GM23338 (cell line): ENCODE data around the gene CCDC68. TPM values are rescaled to one million over a fixed set of nuclear protein-coding genes. Genes with fewer than 3 reads are reported as not detected.

Source experiments
- ATAC-seq: fragments of 200-7000 bp; cut with Tn5 transposase; 3 replicates; pipeline ENCODE4 v1.9.1; 2020
- DNase-seq: peaks from one replicate; pipeline ENCODE4 v3.0.0-alpha.2; 2015; ENCODE audit warnings: low spot score
- H2AFZ ChIP-seq: fragments of 200-600 bp; sonication (generic); 2 replicates; pipeline ENCODE4 v1.8.0; 2016; ENCODE audit warnings: antibody characterized with exemption, mild to moderate bottlenecking, moderate library complexity
- H3F3A ChIP-seq: fragments of 200-600 bp; sonication (generic); replicated peaks from 2 replicates; pipeline ENCODE4 v1.8.0; 2017; ENCODE audit warnings: antibody characterized with exemption, mixed run types, low read depth
- H3K27ac ChIP-seq: fragments of 200-600 bp; sonication (generic); 2 replicates; pipeline ENCODE4 v1.6.1; 2016; ENCODE audit warnings: low read depth
- H3K27me3 ChIP-seq: fragments of 200-600 bp; sonication (generic); 2 replicates; pipeline ENCODE4 v1.8.0; 2016; ENCODE audit warnings: mild to moderate bottlenecking, mixed run types, moderate library complexity; ENCODE audit not compliant: insufficient read depth
- H3K36me3 ChIP-seq: fragments of 200-600 bp; sonication (generic); 2 replicates; pipeline ENCODE4 v1.8.0; 2016; ENCODE audit warnings: mild to moderate bottlenecking; ENCODE audit not compliant: insufficient read depth
- H3K4me1 ChIP-seq: fragments of 200-600 bp; sonication (generic); 2 replicates; pipeline ENCODE4 v1.8.0; 2016; ENCODE audit warnings: mild to moderate bottlenecking, moderate library complexity; ENCODE audit not compliant: insufficient read depth
- H3K4me2 ChIP-seq: fragments of 200-600 bp; sonication (generic); 2 replicates; pipeline ENCODE4 v1.7.1; 2017; ENCODE audit warnings: mixed run types
- H3K4me3 ChIP-seq: fragments of 200-600 bp; sonication (generic); 2 replicates; pipeline ENCODE4 v1.6.1; 2016; ENCODE audit warnings: mixed run types
- H3K79me2 ChIP-seq: fragments of 200-600 bp; sonication (generic); replicated peaks from 2 replicates; pipeline ENCODE4 v1.8.0; 2017; ENCODE audit warnings: mild to moderate bottlenecking; ENCODE audit not compliant: insufficient read depth
- H3K9me2 ChIP-seq: fragments of 200-600 bp; sonication (generic); 2 replicates; pipeline ENCODE4 v1.8.0; 2017; ENCODE audit not compliant: insufficient read depth
- H4K20me1 ChIP-seq: fragments of 200-600 bp; sonication (generic); replicated peaks from 2 replicates; pipeline ENCODE4 v1.8.0; 2017; ENCODE audit warnings: mild to moderate bottlenecking; ENCODE audit not compliant: insufficient read depth
- H3K27ac Mint-ChIP-seq: 2 replicates; pipeline ENCODE4 v1.8.0; 2020; ENCODE audit warnings: inconsistent platforms, mild to moderate bottlenecking, moderate library complexity, mixed read lengths
- H3K27me3 Mint-ChIP-seq: 3 replicates; pipeline ENCODE4 v1.8.0; 2022; ENCODE audit warnings: low read depth, mild to moderate bottlenecking, moderate library complexity, mixed read lengths, inconsistent platforms; ENCODE audit not compliant: insufficient read depth, poor library complexity
- H3K36me3 Mint-ChIP-seq: 3 replicates; pipeline ENCODE4 v1.8.0; 2021; ENCODE audit warnings: low read depth, mild to moderate bottlenecking, inconsistent platforms, moderate library complexity, mixed read lengths
- H3K4me1 Mint-ChIP-seq: 3 replicates; pipeline ENCODE4 v1.8.0; 2020; ENCODE audit warnings: mild to moderate bottlenecking, inconsistent platforms, mixed read lengths
- H3K4me3 Mint-ChIP-seq: 3 replicates; pipeline ENCODE4 v1.8.0; 2021; ENCODE audit warnings: moderate library complexity, mild to moderate bottlenecking, inconsistent platforms, mixed read lengths
- H3K9me3 Mint-ChIP-seq: 3 replicates; pipeline ENCODE4 v1.8.0; 2020; ENCODE audit warnings: moderate library complexity, mild to moderate bottlenecking, inconsistent platforms, mixed read lengths
- CREB1 ChIP-seq: fragments of 250-450 bp; sonication (Bioruptor Pico); IDR thresholded peaks from 2 replicates; pipeline ENCODE4 v1.5.0; 2020; ENCODE audit warnings: low read depth, mild to moderate bottlenecking, moderate library complexity
- ETS1 ChIP-seq: IDR thresholded peaks from 2 replicates; pipeline ENCODE4 v1.6.1; 2016; ENCODE audit warnings: antibody characterized with exemption
- EZH2 ChIP-seq: fragments of 200-600 bp; sonication (generic); IDR thresholded peaks from one replicate; pipeline ENCODE4 v1.8.0; 2017; ENCODE audit warnings: antibody characterized with exemption, mild to moderate bottlenecking, low read depth; ENCODE audit not compliant: unreplicated experiment
- EZH2phosphoT487 ChIP-seq: fragments of 200-600 bp; sonication (generic); IDR thresholded peaks from one replicate; pipeline ENCODE4 v1.8.1; 2018; ENCODE audit warnings: antibody characterized with exemption; ENCODE audit not compliant: unreplicated experiment
- JUNB ChIP-seq: IDR thresholded peaks from one replicate; pipeline ENCODE4 v1.6.1; 2016; ENCODE audit warnings: antibody characterized with exemption; ENCODE audit not compliant: unreplicated experiment
- NANOG ChIP-seq: IDR thresholded peaks from 2 replicates; pipeline ENCODE4 v1.6.1; 2016; ENCODE audit warnings: antibody characterized with exemption, borderline replicate concordance
- STAT1 ChIP-seq: IDR thresholded peaks from one replicate; pipeline ENCODE4 v1.6.1; 2016; ENCODE audit warnings: antibody characterized with exemption; ENCODE audit not compliant: unreplicated experiment
- ZNF331 ChIP-seq: fragments of 250-450 bp; sonication (Bioruptor Pico); IDR thresholded peaks from 2 replicates; pipeline ENCODE4 v1.5.0; 2020; ENCODE audit warnings: low read depth, mild to moderate bottlenecking, moderate library complexity
- polyA plus RNA-seq: library from polyadenylated mRNA; unstranded; fragments of >200 nt; fragmentation: Nextera tagmentation; extraction: Ambion mirVana; gene quantifications from 2 replicates; pipeline ENCODE4 v1.2.1, GENCODE V29; 2016
- total RNA-seq: library from RNA; depleted of rRNA; stranded (reverse); fragments of >200 nt; shearing (Covaris generic); gene quantifications from 2 replicates; pipeline ENCODE4 v1.2.3, GENCODE V29; 2014
- TF ChIP-seq, protein P1 (sequence below): IDR thresholded peaks from one replicate; pipeline ENCODE4 v1.6.1; 2018; ENCODE audit warnings: antibody characterized with exemption; ENCODE audit not compliant: unreplicated experiment
- TF ChIP-seq, protein P2 (sequence below), 2 experiments: fragments of 200-600 bp in 1 of 2; sonication (generic) in 1 of 2; conservative IDR thresholded peaks; 2 replicates each; pipeline versions ENCODE4 v1.5.1 to v1.6.1; 2016 to 2017; ENCODE audit warnings: antibody characterized with exemption in 2 of 2, low read depth in 2 of 2, mild to moderate bottlenecking in 2 of 2, moderate library complexity in 1 of 2

Gene CCDC68
- total and polyA plus RNA-seq, 2 experiments from 2014 or later = 1.6 to 3.7 TPM

- H3K9me3 Mint-ChIP-seq = no peaks in the 10 kb centered on the region
- H3K27ac ChIP-seq = no peak overlapping the region
- ATAC-seq = no peak
- H3K36me3 Mint-ChIP-seq = no peaks in the 10 kb centered on the region
- no peaks in the 10 kb centered on the region for H3K27me3 ChIP-seq
- H4K20me1 ChIP-seq = no peaks in the 10 kb centered on the region
- H3K4me1 ChIP-seq = no peaks in the 10 kb centered on the region
- H3K4me3 Mint-ChIP-seq = no peak overlapping the region
- TF ChIP-seq STAT1 = no peak
- TF ChIP-seq ZNF331 (CRISPR knock-in tag) = no peak
- TF ChIP-seq, protein P1, sequence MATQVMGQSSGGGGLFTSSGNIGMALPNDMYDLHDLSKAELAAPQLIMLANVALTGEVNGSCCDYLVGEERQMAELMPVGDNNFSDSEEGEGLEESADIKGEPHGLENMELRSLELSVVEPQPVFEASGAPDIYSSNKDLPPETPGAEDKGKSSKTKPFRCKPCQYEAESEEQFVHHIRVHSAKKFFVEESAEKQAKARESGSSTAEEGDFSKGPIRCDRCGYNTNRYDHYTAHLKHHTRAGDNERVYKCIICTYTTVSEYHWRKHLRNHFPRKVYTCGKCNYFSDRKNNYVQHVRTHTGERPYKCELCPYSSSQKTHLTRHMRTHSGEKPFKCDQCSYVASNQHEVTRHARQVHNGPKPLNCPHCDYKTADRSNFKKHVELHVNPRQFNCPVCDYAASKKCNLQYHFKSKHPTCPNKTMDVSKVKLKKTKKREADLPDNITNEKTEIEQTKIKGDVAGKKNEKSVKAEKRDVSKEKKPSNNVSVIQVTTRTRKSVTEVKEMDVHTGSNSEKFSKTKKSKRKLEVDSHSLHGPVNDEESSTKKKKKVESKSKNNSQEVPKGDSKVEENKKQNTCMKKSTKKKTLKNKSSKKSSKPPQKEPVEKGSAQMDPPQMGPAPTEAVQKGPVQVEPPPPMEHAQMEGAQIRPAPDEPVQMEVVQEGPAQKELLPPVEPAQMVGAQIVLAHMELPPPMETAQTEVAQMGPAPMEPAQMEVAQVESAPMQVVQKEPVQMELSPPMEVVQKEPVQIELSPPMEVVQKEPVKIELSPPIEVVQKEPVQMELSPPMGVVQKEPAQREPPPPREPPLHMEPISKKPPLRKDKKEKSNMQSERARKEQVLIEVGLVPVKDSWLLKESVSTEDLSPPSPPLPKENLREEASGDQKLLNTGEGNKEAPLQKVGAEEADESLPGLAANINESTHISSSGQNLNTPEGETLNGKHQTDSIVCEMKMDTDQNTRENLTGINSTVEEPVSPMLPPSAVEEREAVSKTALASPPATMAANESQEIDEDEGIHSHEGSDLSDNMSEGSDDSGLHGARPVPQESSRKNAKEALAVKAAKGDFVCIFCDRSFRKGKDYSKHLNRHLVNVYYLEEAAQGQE = no peak
- TF ChIP-seq, protein P2, sequence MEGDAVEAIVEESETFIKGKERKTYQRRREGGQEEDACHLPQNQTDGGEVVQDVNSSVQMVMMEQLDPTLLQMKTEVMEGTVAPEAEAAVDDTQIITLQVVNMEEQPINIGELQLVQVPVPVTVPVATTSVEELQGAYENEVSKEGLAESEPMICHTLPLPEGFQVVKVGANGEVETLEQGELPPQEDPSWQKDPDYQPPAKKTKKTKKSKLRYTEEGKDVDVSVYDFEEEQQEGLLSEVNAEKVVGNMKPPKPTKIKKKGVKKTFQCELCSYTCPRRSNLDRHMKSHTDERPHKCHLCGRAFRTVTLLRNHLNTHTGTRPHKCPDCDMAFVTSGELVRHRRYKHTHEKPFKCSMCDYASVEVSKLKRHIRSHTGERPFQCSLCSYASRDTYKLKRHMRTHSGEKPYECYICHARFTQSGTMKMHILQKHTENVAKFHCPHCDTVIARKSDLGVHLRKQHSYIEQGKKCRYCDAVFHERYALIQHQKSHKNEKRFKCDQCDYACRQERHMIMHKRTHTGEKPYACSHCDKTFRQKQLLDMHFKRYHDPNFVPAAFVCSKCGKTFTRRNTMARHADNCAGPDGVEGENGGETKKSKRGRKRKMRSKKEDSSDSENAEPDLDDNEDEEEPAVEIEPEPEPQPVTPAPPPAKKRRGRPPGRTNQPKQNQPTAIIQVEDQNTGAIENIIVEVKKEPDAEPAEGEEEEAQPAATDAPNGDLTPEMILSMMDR (conservative IDR thresholded peaks at IDR 0.05; ENCODE audit: low read depth in 2 of 2) = no peak
- DNase-seq = no peak
- H3K9me2 ChIP-seq = no peaks in the 10 kb centered on the region
- no peaks in the 10 kb centered on the region for H3K36me3 ChIP-seq
- H2AFZ ChIP-seq = no peak overlapping the region
- no peaks in the 10 kb centered on the region for H3F3A ChIP-seq
- no peak overlapping the region for H3K4me2 ChIP-seq
- no peaks in the 10 kb centered on the region for H3K79me2 ChIP-seq
- H3K4me3 ChIP-seq = no peak overlapping the region
- H3K27ac Mint-ChIP-seq = no peak overlapping the region
- H3K27me3 Mint-ChIP-seq = no peaks in the 10 kb centered on the region
- no peaks in the 10 kb centered on the region for H3K4me1 Mint-ChIP-seq
These were observed 20.8 kb downstream of the CCDC68 start for GRCh38 chr18:54938506-54938905.

DNA sequence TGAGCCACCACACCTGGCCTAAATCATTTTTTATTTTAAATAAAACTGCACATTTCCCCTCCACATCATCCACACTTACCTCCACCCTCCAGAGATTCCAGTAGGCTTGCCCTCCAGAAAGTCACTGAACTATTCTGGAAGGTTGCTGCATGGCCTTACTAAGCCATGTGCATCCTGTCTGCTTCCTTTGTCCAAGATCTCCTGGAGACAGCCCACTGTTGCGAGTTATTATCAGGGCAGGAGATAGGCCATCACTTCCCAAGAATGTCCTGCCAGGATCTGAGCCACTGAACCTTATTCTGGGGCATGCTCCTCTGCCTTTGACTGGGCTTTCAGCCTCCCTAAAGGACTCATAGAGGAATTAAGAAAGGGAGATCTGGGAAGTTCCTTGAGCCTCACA is 26.8 kb downstream of the CCDC68 start:
- H3K4me3 Mint-ChIP-seq = no peak overlapping the region
- no peaks in the 10 kb centered on the region for H3K27me3 ChIP-seq
- H3K36me3 Mint-ChIP-seq = no peaks in the 10 kb centered on the region
- no peaks in the 10 kb centered on the region for H3F3A ChIP-seq
- H4K20me1 ChIP-seq = no peaks in the 10 kb centered on the region
- H3K79me2 ChIP-seq = no peaks in the 10 kb centered on the region
- no peaks in the 10 kb centered on the region for H3K9me2 ChIP-seq
- no peak for DNase-seq
- no peaks in the 10 kb centered on the region for H3K36me3 ChIP-seq
- H3K4me1 ChIP-seq = no peaks in the 10 kb centered on the region
- no peaks in the 10 kb centered on the region for H3K4me1 Mint-ChIP-seq
- H3K4me3 ChIP-seq = no peak overlapping the region
- H3K27me3 Mint-ChIP-seq = peaks cover 1% of the 10 kb centered on the region
- H3K9me3 Mint-ChIP-seq = no peaks in the 10 kb centered on the region
- no peak overlapping the region for H3K4me2 ChIP-seq
- no peak overlapping the region for H3K27ac Mint-ChIP-seq
- H3K27ac ChIP-seq = no peak overlapping the region
- H2AFZ ChIP-seq = no peak overlapping the region
- no peak for ATAC-seq
- TF ChIP-seq CREB1 (CRISPR knock-in tag) (no peak), ETS1 (no peak), JUNB (no peak), EZH2 (no peak), EZH2phosphoT487 (no peak), NANOG (no peak), ZNF331 (CRISPR knock-in tag) (no peak)
- TF ChIP-seq, protein P2 (conservative IDR thresholded peaks at IDR 0.05; ENCODE audit: low read depth in 2 of 2) = no peak
